ENCODE measurements around the gene ENHO.
"Not testable (repeated sequence)": the region's sequence is repeated elsewhere in the genome, so short reads cannot be mapped to it uniquely, and the experiment has no call there.

ENHO gene

GRCh38 chr9:34482746-34483145 is 40.0 kb downstream of the ENHO start:
- not testable (repeated sequence) for DNase-seq (ENCODE audit: low read depth in 4 of 4, low spot score in 1 of 4)

GRCh38 chr9:34481620-34482019 is 41.2 kb downstream of the ENHO start:
- DNase-seq (ENCODE audit: low read depth in 4 of 4, low spot score in 1 of 4): not testable (repeated sequence)

- DNase-seq (ENCODE audit: low read depth in 4 of 4, low spot score in 1 of 4): no peak
These were observed 43.3 kb downstream of the ENHO start for GRCh38 chr9:34479431-34479866.

GRCh38 chr9:34477541-34477940 is 45.2 kb downstream of the ENHO start:
- DNase-seq (ENCODE audit: low read depth in 4 of 4, low spot score in 1 of 4): no peak

GRCh38 chr9:34475097-34475496 is 47.7 kb downstream of the ENHO start:
- no peak for DNase-seq (ENCODE audit: low read depth in 4 of 4, low spot score in 1 of 4)

All from stimulated activated CD4-positive, alpha-beta T cell treated with anti-CD3 and anti-CD28 coated beads, Interleukin-1b, Interleukin-23, amount 100 ng/mL, for 24 hours (primary cell).